ENCODE measurements around the gene R3HCC1L. TPM values are rescaled to one million over a fixed set of nuclear protein-coding genes. Genes with fewer than 3 reads are reported as not detected.

R3HCC1L gene
- polyA plus RNA-seq, 4 donors, result 9.2 to 22.8 (median 12.5) TPM

DNA sequence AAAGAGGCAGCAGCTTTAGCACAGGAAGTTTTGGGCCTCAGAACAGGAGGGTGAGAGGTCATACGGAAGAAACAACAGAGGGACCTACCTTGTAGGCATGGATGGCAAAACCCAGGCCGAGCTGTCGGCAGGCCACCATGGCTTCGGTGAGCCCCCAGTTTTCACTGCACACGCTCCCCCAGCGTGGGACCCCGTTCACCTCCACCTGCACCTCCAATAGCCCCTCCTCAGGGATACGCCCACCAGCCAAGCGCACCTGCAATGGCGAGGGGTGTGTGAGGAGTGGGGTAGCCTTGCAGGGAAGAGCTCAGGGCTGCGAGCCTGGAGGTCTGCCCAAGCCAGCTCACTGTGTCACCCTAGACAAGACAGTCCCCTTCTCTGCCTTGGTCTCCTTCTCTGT is 122.2 kb downstream of the R3HCC1L start:
- DNase-seq (no peak), FAIRE-seq (no peak)
- H3K36me3 ChIP-seq (ENCODE audit: control insufficient read depth in 3 of 3, insufficient read depth in 2 of 3, low read depth in 1 of 3, low read length in 3 of 3), result peaks cover 0 to 21% (median 0%) of the 10 kb centered on the region in 3 donors
- no peak overlapping the region for H3K27ac ChIP-seq (ENCODE audit: low read depth in 1 of 3, low read length in 2 of 3)
- H3K4me1 ChIP-seq (ENCODE audit: control insufficient read depth in 3 of 3, insufficient read depth in 2 of 3, low read depth in 1 of 3, low read length in 2 of 3), result no peaks in the 10 kb centered on the region
- H3K9me3 ChIP-seq (ENCODE audit: control insufficient read depth in 2 of 2, insufficient read depth in 1 of 2, low read depth in 1 of 2, low read length in 1 of 2), result no peaks in the 10 kb centered on the region
- no peaks in the 10 kb centered on the region for H3K27me3 ChIP-seq (ENCODE audit: control insufficient read depth in 3 of 3, insufficient read depth in 3 of 3, low read length in 3 of 3)
- 93 to 96% (median 93%) methylated on average over 11 of the region's 11 CpGs for WGBS, 3 donors
- no peak overlapping the region for H3K4me3 ChIP-seq (ENCODE audit: low read depth in 1 of 3, low read length in 3 of 3)

DNA sequence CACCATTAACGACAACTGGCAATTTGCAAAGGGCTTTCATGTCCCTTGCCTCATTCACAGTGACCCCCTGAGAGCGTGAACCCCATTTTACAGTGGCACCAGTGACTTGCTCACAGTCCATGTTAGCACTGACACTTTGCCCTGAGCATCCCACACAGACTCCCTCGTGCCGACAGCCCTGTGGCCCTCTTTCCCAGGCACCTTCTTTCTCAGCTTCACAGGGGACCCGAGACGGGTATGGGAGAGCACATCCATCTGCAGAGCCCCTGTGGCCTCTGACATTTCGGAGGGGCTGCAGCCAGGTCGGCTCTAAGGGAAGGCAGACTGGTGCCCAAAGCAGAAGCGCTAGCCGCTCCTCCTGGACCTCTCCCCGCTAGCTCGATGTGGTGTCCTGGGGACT is 122.7 kb downstream of the R3HCC1L start:
- FAIRE-seq, result no peak
- DNase-seq, result no peak
- no peaks in the 10 kb centered on the region for H3K27me3 ChIP-seq (ENCODE audit: control insufficient read depth in 3 of 3, insufficient read depth in 3 of 3, low read length in 3 of 3)
- H3K4me1 ChIP-seq (ENCODE audit: control insufficient read depth in 3 of 3, insufficient read depth in 2 of 3, low read depth in 1 of 3, low read length in 2 of 3), result no peaks in the 10 kb centered on the region
- H3K9me3 ChIP-seq (ENCODE audit: control insufficient read depth in 2 of 2, insufficient read depth in 1 of 2, low read depth in 1 of 2, low read length in 1 of 2), result no peaks in the 10 kb centered on the region
- no peak overlapping the region for H3K27ac ChIP-seq (ENCODE audit: low read depth in 1 of 3, low read length in 2 of 3)
- 90 to 93% (median 93%) methylated on average over 12 of the region's 12 CpGs for WGBS, 3 donors
- H3K36me3 ChIP-seq (ENCODE audit: control insufficient read depth in 3 of 3, insufficient read depth in 2 of 3, low read depth in 1 of 3, low read length in 3 of 3), result peaks cover 0 to 19% (median 0%) of the 10 kb centered on the region in 3 donors
- no peak overlapping the region for H3K4me3 ChIP-seq (ENCODE audit: low read depth in 1 of 3, low read length in 3 of 3)

DNA sequence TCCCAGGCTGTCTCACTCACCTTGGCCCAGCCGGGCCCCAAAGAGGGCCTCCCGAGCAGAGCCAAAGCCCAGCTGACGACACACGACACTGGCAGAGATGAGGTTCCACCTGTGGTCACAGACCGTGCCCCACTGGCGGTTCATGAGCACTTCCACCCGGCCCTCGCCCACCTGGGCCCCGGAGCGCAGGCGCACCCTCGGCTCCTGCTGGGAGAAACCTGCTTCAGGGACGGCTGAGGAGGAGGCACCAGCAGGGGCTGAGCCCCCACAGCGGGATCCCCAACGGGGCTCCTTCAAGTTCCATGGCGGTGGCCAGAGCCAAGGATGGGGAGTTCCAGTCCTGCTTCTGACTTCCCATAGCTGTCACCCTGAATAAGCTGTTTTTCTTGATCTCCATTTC is 123.5 kb downstream of the R3HCC1L start:
- Histone ChIP-seq H3K9me3 (ENCODE audit: control insufficient read depth in 2 of 2, insufficient read depth in 1 of 2, low read depth in 1 of 2, low read length in 1 of 2) (no peaks in the 10 kb centered on the region), H3K4me1 (ENCODE audit: control insufficient read depth in 3 of 3, insufficient read depth in 2 of 3, low read depth in 1 of 3, low read length in 2 of 3) (no peaks in the 10 kb centered on the region), H3K4me3 (ENCODE audit: low read depth in 1 of 3, low read length in 3 of 3) (no peak overlapping the region), H3K27ac (ENCODE audit: low read depth in 1 of 3, low read length in 2 of 3) (no peak overlapping the region), H3K27me3 (ENCODE audit: control insufficient read depth in 3 of 3, insufficient read depth in 3 of 3, low read length in 3 of 3) (no peaks in the 10 kb centered on the region), H3K36me3 (ENCODE audit: control insufficient read depth in 3 of 3, insufficient read depth in 2 of 3, low read depth in 1 of 3, low read length in 3 of 3) (peaks cover 0 to 20% (median 0%) of the 10 kb centered on the region in 3 donors)
- 91 to 94% (median 93%) methylated on average over 16 of the region's 16 CpGs for whole genome bisulfite sequencing, 3 donors
- no peak for FAIRE-seq
- DNase-seq, result no peak

DNA sequence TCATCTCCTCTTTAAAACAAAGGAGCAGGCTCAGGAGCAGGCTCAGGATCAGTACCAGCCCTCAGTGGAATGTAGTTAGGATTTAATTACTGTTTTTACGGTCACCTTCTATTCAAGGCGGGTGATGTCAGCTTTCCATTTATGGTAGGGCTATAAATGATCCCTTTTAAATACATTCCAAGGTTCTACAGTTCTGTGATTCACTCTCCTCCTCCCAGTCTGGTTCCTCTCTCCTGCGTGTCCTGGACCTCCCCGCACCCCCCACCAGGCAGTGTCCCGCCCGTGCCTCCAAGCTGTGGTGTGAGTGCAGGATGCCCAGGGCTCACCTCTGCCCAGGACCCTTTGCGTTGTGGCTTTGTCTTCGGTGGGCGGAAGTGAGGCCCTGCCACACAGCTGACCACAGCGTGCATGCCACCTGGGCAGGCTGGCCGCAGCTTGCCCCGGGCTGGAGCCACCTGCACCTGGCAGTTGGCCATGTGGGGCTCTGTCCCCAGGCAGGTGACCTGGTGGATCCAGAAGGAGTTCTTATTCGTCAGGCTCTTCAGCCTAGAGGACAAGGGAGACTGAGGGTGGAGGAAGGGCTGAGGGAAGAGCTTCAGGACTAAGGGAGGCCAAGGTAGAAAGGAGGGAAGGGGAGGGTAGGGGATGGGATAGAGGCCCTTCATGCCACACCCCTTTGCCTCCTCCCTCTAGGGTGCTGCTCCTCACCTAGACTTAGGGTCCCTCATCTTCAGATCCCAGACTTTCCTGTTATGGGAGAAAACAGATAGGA is 124.4 kb downstream of the R3HCC1L start:
- 48 to 74% (median 67%) methylated on average over 13 of the region's 13 CpGs for WGBS, 3 donors
- DNase-seq (peak in 1 of 2 donors; percentile 25), FAIRE-seq (no peak)
- Histone ChIP-seq H3K36me3 (ENCODE audit: control insufficient read depth in 3 of 3, insufficient read depth in 2 of 3, low read depth in 1 of 3, low read length in 3 of 3) (peaks cover 0 to 15% (median 0%) of the 10 kb centered on the region in 3 donors), H3K4me3 (ENCODE audit: low read depth in 1 of 3, low read length in 3 of 3) (no peak overlapping the region), H3K27ac (ENCODE audit: low read depth in 1 of 3, low read length in 2 of 3) (no peak overlapping the region), H3K4me1 (ENCODE audit: control insufficient read depth in 3 of 3, insufficient read depth in 2 of 3, low read depth in 1 of 3, low read length in 2 of 3) (no peaks in the 10 kb centered on the region), H3K9me3 (ENCODE audit: control insufficient read depth in 2 of 2, insufficient read depth in 1 of 2, low read depth in 1 of 2, low read length in 1 of 2) (no peaks in the 10 kb centered on the region), H3K27me3 (ENCODE audit: control insufficient read depth in 3 of 3, insufficient read depth in 3 of 3, low read length in 3 of 3) (no peaks in the 10 kb centered on the region)

DNA sequence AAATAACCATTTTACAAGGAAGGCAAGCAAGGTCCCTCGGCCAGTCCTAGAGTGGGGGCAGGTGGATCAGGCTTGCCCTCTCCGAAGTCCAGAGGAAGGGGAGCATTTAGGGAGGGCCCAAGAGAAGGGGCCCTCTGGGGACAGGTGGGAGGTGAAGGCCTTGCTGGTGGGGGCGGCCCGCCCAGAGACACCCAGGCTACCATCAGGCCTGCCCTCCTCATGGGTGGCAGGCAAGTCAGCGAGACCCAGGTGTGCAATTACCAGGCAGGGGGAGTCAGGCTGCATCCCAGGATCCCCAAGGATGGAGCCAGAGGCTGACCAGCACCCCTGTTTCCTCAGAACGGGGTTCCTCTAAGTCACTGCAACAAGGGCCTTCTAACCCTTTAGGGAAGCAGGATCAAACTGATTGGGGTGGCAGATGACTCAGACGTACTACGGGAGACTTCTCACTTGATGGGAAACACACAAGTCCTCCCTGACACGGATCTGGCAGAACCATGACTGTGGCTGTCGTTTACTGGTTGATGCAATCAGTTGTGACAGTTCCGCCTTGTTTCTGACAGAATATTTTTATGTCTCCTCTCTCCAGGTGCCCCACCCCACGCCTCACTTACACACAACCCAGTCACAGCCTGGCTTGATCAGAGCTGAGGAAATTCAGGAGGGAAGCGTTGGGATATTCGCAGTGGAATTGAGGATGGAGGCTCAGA is 125.3 kb downstream of the R3HCC1L start:
- DNase-seq (no peak), FAIRE-seq (no peak)
- H3K9me3 ChIP-seq (ENCODE audit: control insufficient read depth in 2 of 2, insufficient read depth in 1 of 2, low read depth in 1 of 2, low read length in 1 of 2), result no peaks in the 10 kb centered on the region
- no peak overlapping the region for H3K4me3 ChIP-seq (ENCODE audit: low read depth in 1 of 3, low read length in 3 of 3)
- no peak overlapping the region for H3K27ac ChIP-seq (ENCODE audit: low read depth in 1 of 3, low read length in 2 of 3)
- H3K36me3 ChIP-seq (ENCODE audit: control insufficient read depth in 3 of 3, insufficient read depth in 2 of 3, low read depth in 1 of 3, low read length in 3 of 3), result peaks cover 0 to 12% (median 0%) of the 10 kb centered on the region in 3 donors
- 74 to 78% (median 75%) methylated on average over 14 of the region's 14 CpGs for WGBS, 3 donors
- H3K27me3 ChIP-seq (ENCODE audit: control insufficient read depth in 3 of 3, insufficient read depth in 3 of 3, low read length in 3 of 3), result peaks cover 0 to under 1% (median 0%) of the 10 kb centered on the region in 3 donors
- H3K4me1 ChIP-seq (ENCODE audit: control insufficient read depth in 3 of 3, insufficient read depth in 2 of 3, low read depth in 1 of 3, low read length in 2 of 3), result no peaks in the 10 kb centered on the region

DNA sequence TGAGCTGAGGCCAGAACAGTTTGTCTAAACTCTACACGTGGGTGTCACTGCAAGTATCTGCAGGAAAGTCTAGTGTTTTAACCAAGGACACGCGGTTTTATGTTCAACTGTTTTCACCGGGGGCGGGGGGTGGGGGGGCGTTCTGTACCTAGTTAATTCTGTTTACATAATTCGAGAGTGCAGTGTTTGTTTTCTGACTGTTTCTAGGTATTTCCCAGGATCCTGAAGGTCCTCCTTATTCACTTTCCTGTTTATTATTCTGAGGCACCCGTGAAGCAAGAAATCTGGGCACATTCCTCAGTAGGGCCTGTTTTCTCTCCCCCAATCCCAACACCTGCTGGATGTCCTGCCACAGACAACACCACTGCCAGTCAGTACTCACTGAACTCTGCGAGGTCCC is 125.9 kb downstream of the R3HCC1L start:
- FAIRE-seq, result no peak
- H3K4me1 ChIP-seq (ENCODE audit: control insufficient read depth in 3 of 3, insufficient read depth in 2 of 3, low read depth in 1 of 3, low read length in 2 of 3), result no peaks in the 10 kb centered on the region
- no peak for DNase-seq
- H3K36me3 ChIP-seq (ENCODE audit: control insufficient read depth in 3 of 3, insufficient read depth in 2 of 3, low read depth in 1 of 3, low read length in 3 of 3), result peaks cover 0 to 12% (median 0%) of the 10 kb centered on the region in 3 donors
- peaks cover 0 to 2% (median 0%) of the 10 kb centered on the region in 3 donors for H3K27me3 ChIP-seq (ENCODE audit: control insufficient read depth in 3 of 3, insufficient read depth in 3 of 3, low read length in 3 of 3)
- 54 to 56% (median 55%) methylated on average over 9 of the region's 9 CpGs for WGBS, 3 donors
- no peak overlapping the region for H3K27ac ChIP-seq (ENCODE audit: low read depth in 1 of 3, low read length in 2 of 3)
- no peaks in the 10 kb centered on the region for H3K9me3 ChIP-seq (ENCODE audit: control insufficient read depth in 2 of 2, insufficient read depth in 1 of 2, low read depth in 1 of 2, low read length in 1 of 2)
- H3K4me3 ChIP-seq (ENCODE audit: low read depth in 1 of 3, low read length in 3 of 3), result no peak overlapping the region

DNA sequence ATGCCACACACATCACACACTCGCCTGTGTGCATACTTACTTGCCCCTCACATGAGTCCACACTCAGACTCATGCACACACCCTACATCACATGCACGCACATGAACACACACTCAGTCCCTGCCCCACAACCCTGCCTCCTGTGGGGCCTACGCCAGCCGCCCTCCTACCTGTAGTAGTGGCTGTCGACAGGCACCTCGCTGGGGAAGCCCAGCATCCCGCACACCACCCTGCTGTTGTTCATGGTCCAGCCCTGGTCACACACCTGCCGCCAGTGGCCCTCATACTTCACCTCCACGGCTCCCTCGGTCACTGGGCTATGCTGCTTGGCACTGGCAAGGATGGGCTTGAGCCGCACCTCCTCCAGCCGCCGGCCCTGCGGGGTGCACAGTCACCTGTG is 126.3 kb downstream of the R3HCC1L start:
- H3K4me1 ChIP-seq (ENCODE audit: control insufficient read depth in 3 of 3, insufficient read depth in 2 of 3, low read depth in 1 of 3, low read length in 2 of 3), result no peaks in the 10 kb centered on the region
- H3K27ac ChIP-seq (ENCODE audit: low read depth in 1 of 3, low read length in 2 of 3), result no peak overlapping the region
- H3K9me3 ChIP-seq (ENCODE audit: control insufficient read depth in 2 of 2, insufficient read depth in 1 of 2, low read depth in 1 of 2, low read length in 1 of 2), result no peaks in the 10 kb centered on the region
- peaks cover 0 to 9% (median 0%) of the 10 kb centered on the region in 3 donors for H3K36me3 ChIP-seq (ENCODE audit: control insufficient read depth in 3 of 3, insufficient read depth in 2 of 3, low read depth in 1 of 3, low read length in 3 of 3)
- no peak overlapping the region for H3K4me3 ChIP-seq (ENCODE audit: low read depth in 1 of 3, low read length in 3 of 3)
- WGBS, 3 donors, result 87 to 95% (median 94%) methylated on average over 14 of the region's 14 CpGs
- H3K27me3 ChIP-seq (ENCODE audit: control insufficient read depth in 3 of 3, insufficient read depth in 3 of 3, low read length in 3 of 3), result peaks cover 0 to 2% (median 0%) of the 10 kb centered on the region in 3 donors
- FAIRE-seq, result no peak
- DNase-seq, result no peak

DNA sequence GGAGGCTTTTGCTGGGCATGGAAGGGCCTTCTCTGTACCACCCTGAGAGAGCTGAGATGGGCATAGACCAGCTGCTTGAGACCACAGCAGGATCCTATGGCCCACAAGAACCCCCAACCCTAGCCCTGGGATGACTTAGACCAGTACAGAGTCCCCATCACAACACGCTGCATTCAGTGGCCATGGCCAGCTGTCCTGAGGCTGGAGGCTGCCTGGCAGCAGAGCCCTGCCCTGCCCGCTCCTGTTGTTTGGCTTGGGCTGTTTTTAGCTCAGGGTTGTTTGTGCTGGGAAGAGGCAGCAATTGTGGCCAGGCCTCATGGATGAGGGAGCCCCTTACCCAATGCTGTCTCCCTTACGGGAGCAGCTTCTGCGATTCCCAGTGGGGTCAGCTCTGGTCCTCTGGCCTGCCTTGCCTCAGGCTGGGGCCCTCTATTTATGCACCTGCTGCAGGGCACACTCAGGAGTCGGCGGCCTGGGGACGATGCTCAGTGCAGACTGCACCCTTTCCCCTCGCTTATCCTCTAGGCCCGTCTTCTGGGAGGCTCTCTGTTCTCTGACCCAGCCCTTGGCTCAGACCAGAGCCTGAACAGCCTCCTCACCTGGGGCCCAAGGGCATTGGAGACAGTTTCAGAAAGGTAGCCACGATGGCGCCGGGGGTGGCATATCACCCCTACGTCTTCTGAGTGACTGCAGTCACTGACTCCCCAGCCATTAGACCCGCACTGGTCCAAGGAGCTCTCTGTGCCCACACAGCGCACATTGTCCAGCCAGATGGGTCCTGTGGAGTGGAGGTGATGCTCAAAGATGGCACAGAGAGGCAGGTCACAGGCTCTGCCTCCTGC is 127.2 kb downstream of the R3HCC1L start:
- no peak for FAIRE-seq
- Histone ChIP-seq H3K27me3 (ENCODE audit: control insufficient read depth in 3 of 3, insufficient read depth in 3 of 3, low read length in 3 of 3) (peaks cover 0 to 7% (median 0%) of the 10 kb centered on the region in 3 donors), H3K4me1 (ENCODE audit: control insufficient read depth in 3 of 3, insufficient read depth in 2 of 3, low read depth in 1 of 3, low read length in 2 of 3) (no peaks in the 10 kb centered on the region), H3K36me3 (ENCODE audit: control insufficient read depth in 3 of 3, insufficient read depth in 2 of 3, low read depth in 1 of 3, low read length in 3 of 3) (peaks cover 0 to 7% (median 0%) of the 10 kb centered on the region in 3 donors), H3K9me3 (ENCODE audit: control insufficient read depth in 2 of 2, insufficient read depth in 1 of 2, low read depth in 1 of 2, low read length in 1 of 2) (no peaks in the 10 kb centered on the region), H3K4me3 (ENCODE audit: low read depth in 1 of 3, low read length in 3 of 3) (no peak overlapping the region), H3K27ac (ENCODE audit: low read depth in 1 of 3, low read length in 2 of 3) (no peak overlapping the region)
- no peak for DNase-seq
- 84 to 88% (median 84%) methylated on average over 15 of the region's 15 CpGs for WGBS, 3 donors

Data from small intestine (tissue), 7 donors.